Effector memory CD8-positive, alpha-beta T cell (primary cell): Measurements from ENCODE around the gene EIF4E1B.

Experiments used
- ATAC-seq: fragments of 150-1000 bp; cut with Tn5 transposase; replicated peaks from 2 replicates; pipeline ENCODE4 v1.10.0; 2021; ENCODE audit warnings: mild to moderate bottlenecking, moderate library complexity
- DNase-seq, 3 experiments: peaks; one replicate each; pipeline ENCODE4 v3.0.0; 2021
- H3K27ac Mint-ChIP-seq, 2 donors: one replicate each; pipeline ENCODE4 v1.8.0; 2022; ENCODE audit warnings: mild to moderate bottlenecking in 2 of 2, mixed read lengths in 2 of 2, moderate library complexity in 2 of 2
- H3K27me3 Mint-ChIP-seq, 2 donors: one replicate each; pipeline ENCODE4 v1.8.0; 2022; ENCODE audit warnings: mixed read lengths in 2 of 2
- H3K36me3 Mint-ChIP-seq: one replicate; pipeline ENCODE4 v1.8.0; 2022; ENCODE audit warnings: mild to moderate bottlenecking, moderate library complexity, mixed read lengths; ENCODE audit not compliant: insufficient read depth
- H3K4me1 Mint-ChIP-seq, 2 donors: one replicate each; pipeline ENCODE4 v1.8.0; 2022; ENCODE audit warnings: low read depth in 2 of 2, mixed read lengths in 2 of 2
- H3K4me3 Mint-ChIP-seq, 2 donors: one replicate each; pipeline ENCODE4 v1.8.0; 2022; ENCODE audit warnings: mild to moderate bottlenecking in 2 of 2, mixed read lengths in 2 of 2, moderate library complexity in 2 of 2
- H3K9me3 Mint-ChIP-seq, 2 donors: one replicate each; pipeline ENCODE4 v1.8.0; 2022; ENCODE audit warnings: mixed read lengths in 2 of 2

The EIF4E1B gene

GRCh38 chr5:176674799-176675198, 44.3 kb downstream of the EIF4E1B start:
- peaks cover 54 to 76% of the 10 kb centered on the region in 2 donors for H3K27me3 Mint-ChIP-seq

GRCh38 chr5:176675676-176676360, 45.3 kb downstream of the EIF4E1B start:
- H3K4me1 Mint-ChIP-seq, result peaks cover 0 to 2% of the 10 kb centered on the region in 2 donors
- H3K4me3 Mint-ChIP-seq, result no peak overlapping the region
- H3K36me3 Mint-ChIP-seq, result peaks cover 3% of the 10 kb centered on the region
- DNase-seq, result no peak
- H3K27me3 Mint-ChIP-seq, result peaks cover 57 to 75% of the 10 kb centered on the region in 2 donors
- H3K9me3 Mint-ChIP-seq, result no peaks in the 10 kb centered on the region
- ATAC-seq, result no peak
- no peak overlapping the region for H3K27ac Mint-ChIP-seq

More at GRCh38 chr5:176674799-176675198, 44.3 kb downstream of the EIF4E1B start:
- DNase-seq (no peak), ATAC-seq (peak; percentile 17)
- H3K4me1 Mint-ChIP-seq, result peaks cover 0 to 2% of the 10 kb centered on the region in 2 donors
- peaks cover 3% of the 10 kb centered on the region for H3K36me3 Mint-ChIP-seq
- no peak overlapping the region for H3K27ac Mint-ChIP-seq
- H3K9me3 Mint-ChIP-seq, result no peaks in the 10 kb centered on the region
- no peak overlapping the region for H3K4me3 Mint-ChIP-seq

GRCh38 chr5:176676361-176676824, 45.9 kb downstream of the EIF4E1B start:
- no peaks in the 10 kb centered on the region for H3K9me3 Mint-ChIP-seq
- H3K4me3 Mint-ChIP-seq, result no peak overlapping the region
- H3K27me3 Mint-ChIP-seq, result peaks cover 55 to 74% of the 10 kb centered on the region in 2 donors
- ATAC-seq, result no peak
- H3K4me1 Mint-ChIP-seq, result peaks cover 0 to 2% of the 10 kb centered on the region in 2 donors
- H3K27ac Mint-ChIP-seq, result no peak overlapping the region
- DNase-seq, result no peak
- H3K36me3 Mint-ChIP-seq, result peaks cover 3% of the 10 kb centered on the region

GRCh38 chr5:176677209-176677939, 46.9 kb downstream of the EIF4E1B start:
- Mint-ChIP-seq H3K4me3 (no peak overlapping the region), H3K9me3 (no peaks in the 10 kb centered on the region), H3K27me3 (peaks cover 55 to 72% of the 10 kb centered on the region in 2 donors), H3K4me1 (peaks cover 0 to 2% of the 10 kb centered on the region in 2 donors), H3K27ac (peak overlapping the region in 1 of 2 donors; percentile 38), H3K36me3 (peaks cover 2% of the 10 kb centered on the region)
- ATAC-seq, result no peak
- DNase-seq, result no peak

- DNase-seq (no peak), ATAC-seq (no peak)
- H3K36me3 Mint-ChIP-seq, result no peaks in the 10 kb centered on the region
- no peaks in the 10 kb centered on the region for H3K9me3 Mint-ChIP-seq
- H3K27ac Mint-ChIP-seq, result no peak overlapping the region
- peaks cover 61 to 72% of the 10 kb centered on the region in 2 donors for H3K27me3 Mint-ChIP-seq
- peaks cover 0 to 2% of the 10 kb centered on the region in 2 donors for H3K4me1 Mint-ChIP-seq
- no peak overlapping the region for H3K4me3 Mint-ChIP-seq
These were observed 48.1 kb downstream of the EIF4E1B start for GRCh38 chr5:176678584-176678983.

GRCh38 chr5:176679365-176680225, 49.1 kb downstream of the EIF4E1B start:
- Mint-ChIP-seq H3K27ac (no peak overlapping the region), H3K36me3 (no peaks in the 10 kb centered on the region), H3K27me3 (peaks cover 69 to 75% of the 10 kb centered on the region in 2 donors), H3K4me3 (no peak overlapping the region), H3K4me1 (peaks cover 0 to 2% of the 10 kb centered on the region in 2 donors), H3K9me3 (no peaks in the 10 kb centered on the region)
- no peak for ATAC-seq
- no peak for DNase-seq

GRCh38 chr5:176680226-176680563, 49.7 kb downstream of the EIF4E1B start:
- no peak for ATAC-seq
- peaks cover 74 to 81% of the 10 kb centered on the region in 2 donors for H3K27me3 Mint-ChIP-seq
- no peak overlapping the region for H3K27ac Mint-ChIP-seq

GRCh38 chr5:176682016-176682531, 51.6 kb downstream of the EIF4E1B start:
- Mint-ChIP-seq H3K36me3 (no peaks in the 10 kb centered on the region), H3K27me3 (peaks cover 74 to 75% of the 10 kb centered on the region in 2 donors), H3K4me3 (no peak overlapping the region), H3K4me1 (peaks cover 0 to 2% of the 10 kb centered on the region in 2 donors), H3K27ac (no peak overlapping the region), H3K9me3 (peaks cover 3 to 6% of the 10 kb centered on the region in 2 donors)
- no peak for DNase-seq
- ATAC-seq, result no peak

More at GRCh38 chr5:176680226-176680563, 49.7 kb downstream of the EIF4E1B start:
- no peak for DNase-seq
- H3K4me1 Mint-ChIP-seq, result peaks cover 0 to 2% of the 10 kb centered on the region in 2 donors
- H3K9me3 Mint-ChIP-seq, result peaks cover 2 to 5% of the 10 kb centered on the region in 2 donors
- H3K36me3 Mint-ChIP-seq, result no peaks in the 10 kb centered on the region
- no peak overlapping the region for H3K4me3 Mint-ChIP-seq

- no peak overlapping the region for H3K27ac Mint-ChIP-seq
- H3K36me3 Mint-ChIP-seq, result no peaks in the 10 kb centered on the region
- H3K27me3 Mint-ChIP-seq, result peaks cover 54 to 56% of the 10 kb centered on the region in 2 donors
These were observed 54.5 kb downstream of the EIF4E1B start for GRCh38 chr5:176685010-176685409.

GRCh38 chr5:176687247-176687646, 56.8 kb downstream of the EIF4E1B start:
- Mint-ChIP-seq H3K4me1 (no peaks in the 10 kb centered on the region), H3K27me3 (peaks cover 58 to 61% of the 10 kb centered on the region in 2 donors), H3K9me3 (peaks cover 3 to 6% of the 10 kb centered on the region in 2 donors), H3K27ac (no peak overlapping the region), H3K4me3 (no peak overlapping the region), H3K36me3 (no peaks in the 10 kb centered on the region)
- DNase-seq, result no peak
- ATAC-seq, result no peak

More at GRCh38 chr5:176685010-176685409, 54.5 kb downstream of the EIF4E1B start:
- ATAC-seq, result no peak
- Mint-ChIP-seq H3K9me3 (peaks cover 3 to 6% of the 10 kb centered on the region in 2 donors), H3K4me1 (no peaks in the 10 kb centered on the region), H3K4me3 (no peak overlapping the region)
- DNase-seq, result no peak

- Mint-ChIP-seq H3K27ac (no peak overlapping the region), H3K4me1 (no peaks in the 10 kb centered on the region), H3K4me3 (no peak overlapping the region), H3K36me3 (no peaks in the 10 kb centered on the region), H3K27me3 (peaks cover 58 to 61% of the 10 kb centered on the region in 2 donors), H3K9me3 (peaks cover 3 to 6% of the 10 kb centered on the region in 2 donors)
- ATAC-seq (no peak), DNase-seq (no peak)
These were observed 57.4 kb downstream of the EIF4E1B start for GRCh38 chr5:176687881-176688280.

- Mint-ChIP-seq H3K27me3 (peaks cover 60 to 67% of the 10 kb centered on the region in 2 donors), H3K27ac (peak overlapping the region in 1 of 2 donors; percentile 4), H3K9me3 (no peaks in the 10 kb centered on the region), H3K36me3 (no peaks in the 10 kb centered on the region), H3K4me3 (no peak overlapping the region), H3K4me1 (no peaks in the 10 kb centered on the region)
- ATAC-seq, result no peak
- no peak for DNase-seq
These were observed 60.4 kb downstream of the EIF4E1B start for GRCh38 chr5:176690911-176691310.

GRCh38 chr5:176691524-176691923, 61.0 kb downstream of the EIF4E1B start:
- Mint-ChIP-seq H3K27ac (no peak overlapping the region), H3K9me3 (no peaks in the 10 kb centered on the region), H3K4me1 (no peaks in the 10 kb centered on the region), H3K27me3 (peaks cover 65 to 74% of the 10 kb centered on the region in 2 donors), H3K4me3 (no peak overlapping the region), H3K36me3 (no peaks in the 10 kb centered on the region)
- DNase-seq, result no peak
- no peak for ATAC-seq
